Measurements from ENCODE around the gene PRKCA.

The PRKCA gene

DNA sequence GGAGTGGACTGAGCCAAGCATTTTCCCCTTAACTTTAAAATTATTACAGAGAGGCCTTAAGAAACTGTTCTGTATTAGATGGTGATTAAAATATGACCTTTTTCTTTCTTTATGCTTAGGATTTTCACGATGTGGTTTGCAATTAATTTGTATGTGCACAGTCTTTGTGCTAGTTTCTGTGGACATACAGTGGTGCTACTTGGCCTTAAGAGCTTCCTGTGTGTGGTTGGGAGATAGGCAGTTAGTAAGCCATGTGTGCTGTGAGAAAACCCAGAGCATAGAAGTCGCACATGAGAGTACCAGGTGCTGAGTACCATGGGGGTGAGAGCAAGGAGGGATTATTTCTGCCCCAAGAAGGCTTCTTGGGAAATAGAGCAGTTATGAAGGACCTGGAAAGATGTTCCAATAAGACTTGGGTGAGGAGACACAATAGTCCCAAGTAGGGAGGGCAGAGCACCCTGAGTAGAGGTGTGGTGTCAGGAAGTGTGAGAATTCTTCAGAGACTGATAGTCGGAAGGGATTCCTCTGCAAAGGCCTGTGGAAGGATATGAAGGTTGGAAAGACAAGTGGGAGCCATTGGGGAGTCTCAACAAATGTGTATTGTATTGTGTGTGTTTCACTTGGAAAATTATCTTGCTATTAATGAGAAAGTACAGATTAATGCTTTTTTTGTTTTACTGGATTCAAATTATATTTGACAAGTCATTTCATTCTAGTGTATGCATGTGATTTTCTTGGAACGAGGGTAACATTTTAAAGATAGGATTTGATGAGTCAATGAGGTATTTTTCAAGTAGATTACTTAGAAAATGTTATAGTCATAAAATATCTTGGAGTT lies 239.9 kb downstream of the PRKCA start:
- CTCF ChIA-PET, result interaction anchor here (1.2 to 2.3 kb wide), 5 partner anchors 15 to 287 kb away, joined by 3 to 6 read pairs (median 3); no protein-coding TSS in a partner anchor

DNA sequence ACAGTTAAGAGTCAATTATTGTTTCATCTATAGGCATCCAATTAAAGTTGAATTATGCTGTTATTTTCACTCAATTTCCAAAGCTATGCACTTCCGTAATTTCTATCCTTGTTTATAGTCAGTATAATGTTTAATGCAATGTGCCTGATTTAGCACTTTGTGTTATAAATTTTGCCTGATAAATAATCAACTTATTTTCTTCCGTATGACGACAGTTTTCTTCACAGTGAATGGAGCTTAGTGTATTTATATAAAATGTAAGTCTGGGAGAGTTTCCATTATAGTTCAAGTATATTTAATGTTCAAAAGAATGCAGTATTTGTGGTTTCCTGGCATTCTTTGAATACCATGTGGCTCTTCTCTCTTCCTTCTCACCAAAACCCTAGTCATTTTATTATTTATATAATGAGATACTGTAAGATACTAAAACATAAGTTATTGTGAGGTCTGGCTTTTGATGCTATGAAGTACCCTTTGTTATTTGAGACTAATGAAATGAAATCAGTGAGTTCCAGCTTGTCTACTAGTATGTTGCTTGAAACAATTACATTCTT lies 240.6 kb downstream of the PRKCA start:
- ChIA-PET CTCF (interaction anchor here (1.2 kb wide), 1 partner anchor 288 kb away, joined by 3 read pairs; no protein-coding TSS in a partner anchor), POLR2A (interaction anchor here (0.7 to 2.6 kb wide), 2 partner anchors 8 to 94 kb away, joined by 3 to 9 read pairs; no protein-coding TSS in a partner anchor)
- no peak overlapping the region for H3K4me3 ChIP-seq (ENCODE audit: low read depth, low read length)
- DNase-seq (ENCODE audit: low read depth, low spot score), result no peak
- TF ChIP-seq, protein P1, sequence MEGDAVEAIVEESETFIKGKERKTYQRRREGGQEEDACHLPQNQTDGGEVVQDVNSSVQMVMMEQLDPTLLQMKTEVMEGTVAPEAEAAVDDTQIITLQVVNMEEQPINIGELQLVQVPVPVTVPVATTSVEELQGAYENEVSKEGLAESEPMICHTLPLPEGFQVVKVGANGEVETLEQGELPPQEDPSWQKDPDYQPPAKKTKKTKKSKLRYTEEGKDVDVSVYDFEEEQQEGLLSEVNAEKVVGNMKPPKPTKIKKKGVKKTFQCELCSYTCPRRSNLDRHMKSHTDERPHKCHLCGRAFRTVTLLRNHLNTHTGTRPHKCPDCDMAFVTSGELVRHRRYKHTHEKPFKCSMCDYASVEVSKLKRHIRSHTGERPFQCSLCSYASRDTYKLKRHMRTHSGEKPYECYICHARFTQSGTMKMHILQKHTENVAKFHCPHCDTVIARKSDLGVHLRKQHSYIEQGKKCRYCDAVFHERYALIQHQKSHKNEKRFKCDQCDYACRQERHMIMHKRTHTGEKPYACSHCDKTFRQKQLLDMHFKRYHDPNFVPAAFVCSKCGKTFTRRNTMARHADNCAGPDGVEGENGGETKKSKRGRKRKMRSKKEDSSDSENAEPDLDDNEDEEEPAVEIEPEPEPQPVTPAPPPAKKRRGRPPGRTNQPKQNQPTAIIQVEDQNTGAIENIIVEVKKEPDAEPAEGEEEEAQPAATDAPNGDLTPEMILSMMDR (IDR thresholded peaks at IDR 0.05; ENCODE audit: insufficient read depth, low read length, missing control alignments), result no peak

More for the DNA sequence above, 239.9 kb downstream of the PRKCA start:
- no peak for DNase-seq (ENCODE audit: low read depth, low spot score)
- TF ChIP-seq, protein P1 (IDR thresholded peaks at IDR 0.05; ENCODE audit: insufficient read depth, low read length, missing control alignments), result no peak
- no peak overlapping the region for H3K4me3 ChIP-seq (ENCODE audit: low read depth, low read length)
- POLR2A ChIA-PET, result interaction anchor here (2.6 kb wide), 1 partner anchor 9 kb away, joined by 9 read pairs; no protein-coding TSS in a partner anchor

DNA sequence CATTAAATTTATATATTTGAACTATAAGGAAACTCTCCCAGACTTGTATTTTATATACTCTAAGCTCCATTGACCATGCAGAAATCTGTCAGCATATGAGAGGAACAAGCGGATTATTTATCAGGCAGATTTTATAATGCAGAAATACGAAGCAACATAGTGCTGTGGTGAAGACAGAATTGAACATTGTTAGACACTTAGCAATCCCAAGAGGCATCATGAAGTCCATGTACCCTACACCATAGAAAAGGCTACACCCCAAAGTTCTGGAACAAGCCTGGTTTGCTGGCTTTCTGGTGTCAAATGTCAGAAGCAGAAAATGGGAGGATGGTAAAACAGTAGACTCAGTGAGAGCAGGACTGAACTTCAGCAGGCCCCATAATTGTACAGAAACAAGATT lies 241.1 kb downstream of the PRKCA start:
- TF ChIP-seq, protein P1 (IDR thresholded peaks at IDR 0.05; ENCODE audit: insufficient read depth, low read length, missing control alignments), result no peak
- CTCF ChIA-PET, result interaction anchor here (1.2 kb wide), 1 partner anchor 288 kb away, joined by 3 read pairs; no protein-coding TSS in a partner anchor
- no peak for DNase-seq (ENCODE audit: low read depth, low spot score)
- POLR2A ChIA-PET, result interaction anchor here (0.7 kb wide), 1 partner anchor 94 kb away, joined by 3 read pairs; no protein-coding TSS in a partner anchor
- no peak overlapping the region for H3K4me3 ChIP-seq (ENCODE audit: low read depth, low read length)

DNA sequence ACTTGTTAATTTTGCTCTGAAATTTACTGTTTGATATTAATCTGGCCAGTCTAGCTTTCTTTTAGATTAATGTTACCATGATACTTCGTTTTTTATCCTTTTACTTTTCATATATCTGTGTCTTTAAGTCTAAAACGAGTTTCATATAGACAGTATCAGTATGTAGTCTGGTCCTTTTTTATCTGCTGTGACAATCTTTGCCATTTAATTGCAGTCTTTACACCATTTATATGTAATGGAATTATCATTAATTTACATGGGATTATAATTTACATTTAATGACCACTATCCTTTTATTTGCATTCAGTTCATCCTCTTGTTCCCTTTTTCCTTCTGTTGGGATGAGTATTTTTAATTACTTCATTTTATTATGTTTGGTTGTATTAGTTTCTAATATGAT lies 243.5 kb downstream of the PRKCA start:
- ChIA-PET POLR2A (no interaction called here), CTCF (interaction anchor here (1.1 to 2.5 kb wide), 2 partner anchors 21 to 84 kb away, joined by 3 to 7 read pairs; no protein-coding TSS in a partner anchor)

DNA sequence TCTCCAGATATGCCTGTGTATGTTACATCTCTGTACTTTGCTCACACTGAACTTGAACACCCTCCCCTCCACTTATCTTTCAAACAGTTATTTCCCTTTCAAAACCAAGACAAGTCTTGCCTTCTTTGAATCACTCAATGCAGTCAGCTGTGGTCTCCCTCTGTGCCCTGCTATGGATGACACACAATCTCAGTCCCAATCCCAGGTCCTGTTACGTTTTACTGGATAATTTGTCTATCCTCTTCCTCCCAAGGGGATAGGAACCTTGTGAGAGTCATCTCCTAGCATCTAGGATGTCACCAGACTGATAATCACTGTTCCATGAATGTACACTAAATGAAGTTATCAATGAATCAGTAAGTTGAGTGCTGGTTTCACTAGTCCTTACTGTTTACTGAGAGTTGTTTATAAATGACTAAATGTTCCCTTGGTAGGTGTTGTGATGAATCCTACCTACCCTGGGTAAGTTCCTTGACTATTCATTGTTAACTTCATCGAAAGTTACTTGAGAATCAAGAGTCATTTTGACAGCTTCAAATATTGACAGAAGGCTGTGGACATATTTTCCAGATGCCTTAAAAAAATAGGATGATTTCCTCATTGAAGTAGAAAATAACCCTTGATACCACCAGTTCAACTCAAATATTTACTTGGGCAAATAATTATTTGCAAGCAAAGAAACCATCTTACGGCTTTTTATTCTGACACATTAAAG lies 244.9 kb downstream of the PRKCA start:
- no peak overlapping the region for H3K4me3 ChIP-seq (ENCODE audit: low read depth, low read length)
- CTCF ChIA-PET, result interaction anchor here (0.7 to 1.2 kb wide), 2 partner anchors 20 to 197 kb away, joined by 3 to 4 read pairs; no protein-coding TSS in a partner anchor
- DNase-seq (ENCODE audit: low read depth, low spot score), result no peak
- POLR2A ChIA-PET, result interaction anchor here (0.6 kb wide), 1 partner anchor 85 kb away, joined by 3 read pairs; no protein-coding TSS in a partner anchor
- TF ChIP-seq, protein P1 (IDR thresholded peaks at IDR 0.05; ENCODE audit: insufficient read depth, low read length, missing control alignments), result no peak

More for the DNA sequence above, 243.5 kb downstream of the PRKCA start:
- TF ChIP-seq, protein P1 (IDR thresholded peaks at IDR 0.05; ENCODE audit: insufficient read depth, low read length, missing control alignments), result no peak
- no peak for DNase-seq (ENCODE audit: low read depth, low spot score)
- no peak overlapping the region for H3K4me3 ChIP-seq (ENCODE audit: low read depth, low read length)
